ENCODE data around the gene ADGRB3. TPM values are rescaled to one million over a fixed set of nuclear protein-coding genes. Genes with fewer than 3 reads are reported as not detected.

Gene ADGRB3
- total and polyA plus RNA-seq, 10 of the 15 experiments (the other 5 are each of a cell fraction or from before 2014, with no cell fraction given): 0.03 to 0.06 TPM; not detected in 8

DNA sequence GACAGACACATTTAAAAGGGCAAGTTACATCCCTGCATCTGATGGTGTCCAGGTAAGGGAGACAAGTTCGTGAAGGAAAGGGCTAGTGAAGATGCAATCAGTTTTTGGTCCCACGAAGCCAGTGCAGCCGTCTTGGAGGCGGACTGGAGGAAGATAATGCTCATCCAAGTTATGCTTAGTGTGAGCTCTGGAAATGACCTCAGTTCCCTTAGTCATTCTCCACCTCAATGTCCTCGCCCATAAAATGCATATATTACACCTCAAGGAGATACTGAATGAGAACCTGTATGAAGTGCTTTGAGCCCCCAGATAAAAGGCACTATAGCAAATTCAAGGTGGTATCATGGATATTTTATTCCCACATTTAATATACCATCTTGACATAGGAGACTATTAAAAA is 358.8 kb downstream of the ADGRB3 start:
- RAD21 ChIA-PET (ENCODE audit: unreplicated experiment): no interaction called here
- DNase-seq (ENCODE audit: low read depth, low spot score): no peak
- SMC1A ChIA-PET (ENCODE audit: uncharacterized antibody, unreplicated experiment): no interaction called here
- Histone ChIP-seq H3K79me2 (ENCODE audit: control insufficient read depth, insufficient read depth, low read length) (no peaks in the 10 kb centered on the region), H3K9ac (ENCODE audit: control insufficient read depth, insufficient read depth, low read length) (no peak overlapping the region), H3K4me2 (ENCODE audit: control insufficient read depth, insufficient read depth) (no peak overlapping the region), H3K36me3 (ENCODE audit: control insufficient read depth in 2 of 2, insufficient read depth in 2 of 2, low read length in 1 of 2) (no peaks in the 10 kb centered on the region), H3K27ac (ENCODE audit: control insufficient read depth, insufficient read depth) (no peak overlapping the region), H3K4me3 (no peak overlapping the region), H2AFZ (ENCODE audit: control insufficient read depth, low read depth, low read length) (no peak overlapping the region), H3K27me3 (replicated peaks in 1 of 2; ENCODE audit: control insufficient read depth in 2 of 2, insufficient read depth in 2 of 2, low read length in 1 of 2) (no peaks in the 10 kb centered on the region), H4K20me1 (ENCODE audit: control insufficient read depth, insufficient read depth) (no peaks in the 10 kb centered on the region), H3K9me3 (replicated peaks; ENCODE audit: control insufficient read depth, insufficient read depth, low read length) (no peaks in the 10 kb centered on the region), H3K4me1 (ENCODE audit: control insufficient read depth, insufficient read depth, low read length) (no peaks in the 10 kb centered on the region)
- 2% methylated on average over 5 of the region's 5 CpGs for WGBS (ENCODE audit: insufficient coverage, insufficient replicate concordance, low lambda C conversion rate, missing lambda C conversion rate)
- no TSS peak for BruUV-seq (replicated peaks)
- no peak for FAIRE-seq
- in situ Hi-C loops (cut with MboI): no loop called here
- CTCF ChIA-PET: no interaction called here
- TF ChIP-seq SMARCA5 (IDR thresholded peaks at IDR 0.05) (no peak), SMAD5 (IDR thresholded peaks at IDR 0.05; ENCODE audit: low read depth) (no peak), RELA (IDR thresholded peaks at IDR 0.05; ENCODE audit: borderline replicate concordance, partially characterized antibody) (no peak), POLR2AphosphoS5 (IDR thresholded peaks at IDR 0.05; ENCODE audit: low read length) (no peak), NR2F1 (conservative IDR thresholded peaks at IDR 0.05) (no peak), STAT3 (IDR thresholded peaks at IDR 0.05; ENCODE audit: low read depth, low read length) (no peak), SUPT20H (IDR thresholded peaks at IDR 0.05; ENCODE audit: borderline replicate concordance, control insufficient read depth, low read depth, low read length) (no peak)
- no peak for ATAC-seq
- POLR2A ChIA-PET: no interaction called here
- intact Hi-C loops (cut with micrococcal nuclease; ENCODE audit: unreplicated experiment): no loop called here

DNA sequence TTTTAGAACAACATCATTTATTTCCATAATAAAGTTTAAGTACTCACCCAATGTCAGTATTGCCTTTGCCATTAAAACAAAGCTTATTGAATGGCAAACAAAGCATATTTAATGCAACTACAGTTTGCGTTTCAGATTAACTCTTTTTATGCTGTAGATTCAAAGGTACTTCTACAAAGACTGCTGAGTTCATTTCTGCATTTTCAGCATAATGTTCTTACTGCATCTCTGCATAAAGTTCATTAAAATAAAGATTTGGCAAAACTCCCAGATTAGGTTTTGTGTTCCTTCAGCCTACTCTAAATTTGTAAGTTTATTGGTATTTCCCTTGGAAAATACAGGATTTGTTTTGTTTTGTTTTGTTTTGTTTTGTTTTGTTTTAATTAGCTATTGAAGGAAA is 359.4 kb downstream of the ADGRB3 start:
- no peak overlapping the region for H3K9ac ChIP-seq (ENCODE audit: control insufficient read depth, insufficient read depth, low read length)
- no peaks in the 10 kb centered on the region for H3K27me3 ChIP-seq (replicated peaks in 1 of 2; ENCODE audit: control insufficient read depth in 2 of 2, insufficient read depth in 2 of 2, low read length in 1 of 2)
- no peak overlapping the region for H3K4me2 ChIP-seq (ENCODE audit: control insufficient read depth, insufficient read depth)
- ATAC-seq (no peak), FAIRE-seq (no peak), DNase-seq (ENCODE audit: low read depth, low spot score) (no peak)
- ChIA-PET POLR2A (no interaction called here), CTCF (no interaction called here), SMC1A (ENCODE audit: uncharacterized antibody, unreplicated experiment) (no interaction called here), RAD21 (ENCODE audit: unreplicated experiment) (no interaction called here)
- no peaks in the 10 kb centered on the region for H3K79me2 ChIP-seq (ENCODE audit: control insufficient read depth, insufficient read depth, low read length)
- H2AFZ ChIP-seq (ENCODE audit: control insufficient read depth, low read depth, low read length): no peak overlapping the region
- no peak overlapping the region for H3K4me3 ChIP-seq
- intact Hi-C loops (cut with micrococcal nuclease; ENCODE audit: unreplicated experiment) (no loop called here), in situ Hi-C loops (cut with MboI) (no loop called here)
- 4% methylated on average over 1 of the region's 1 CpG for WGBS (ENCODE audit: insufficient coverage, insufficient replicate concordance, low lambda C conversion rate, missing lambda C conversion rate)
- no peaks in the 10 kb centered on the region for H4K20me1 ChIP-seq (ENCODE audit: control insufficient read depth, insufficient read depth)
- no peak overlapping the region for H3K27ac ChIP-seq (ENCODE audit: control insufficient read depth, insufficient read depth)
- no peaks in the 10 kb centered on the region for H3K4me1 ChIP-seq (ENCODE audit: control insufficient read depth, insufficient read depth, low read length)
- H3K36me3 ChIP-seq (ENCODE audit: control insufficient read depth in 2 of 2, insufficient read depth in 2 of 2, low read length in 1 of 2): no peaks in the 10 kb centered on the region
- no TSS peak for BruUV-seq (replicated peaks)
- H3K9me3 ChIP-seq (replicated peaks; ENCODE audit: control insufficient read depth, insufficient read depth, low read length): no peaks in the 10 kb centered on the region
- no peak for TF ChIP-seq ZNF622 (IDR thresholded peaks at IDR 0.05)
- no peak for TF ChIP-seq TCF12 (IDR thresholded peaks at IDR 0.05; ENCODE audit: low read depth, low read length)
- TF ChIP-seq RAD21 (IDR thresholded peaks at IDR 0.05; ENCODE audit: insufficient read depth, low read depth, low read length): no peak
- TF ChIP-seq BHLHE40 (IDR thresholded peaks at IDR 0.05; ENCODE audit: borderline replicate concordance in 1 of 2, low read depth in 2 of 2, low read length in 1 of 2): no peak
- TF ChIP-seq, protein P1, sequence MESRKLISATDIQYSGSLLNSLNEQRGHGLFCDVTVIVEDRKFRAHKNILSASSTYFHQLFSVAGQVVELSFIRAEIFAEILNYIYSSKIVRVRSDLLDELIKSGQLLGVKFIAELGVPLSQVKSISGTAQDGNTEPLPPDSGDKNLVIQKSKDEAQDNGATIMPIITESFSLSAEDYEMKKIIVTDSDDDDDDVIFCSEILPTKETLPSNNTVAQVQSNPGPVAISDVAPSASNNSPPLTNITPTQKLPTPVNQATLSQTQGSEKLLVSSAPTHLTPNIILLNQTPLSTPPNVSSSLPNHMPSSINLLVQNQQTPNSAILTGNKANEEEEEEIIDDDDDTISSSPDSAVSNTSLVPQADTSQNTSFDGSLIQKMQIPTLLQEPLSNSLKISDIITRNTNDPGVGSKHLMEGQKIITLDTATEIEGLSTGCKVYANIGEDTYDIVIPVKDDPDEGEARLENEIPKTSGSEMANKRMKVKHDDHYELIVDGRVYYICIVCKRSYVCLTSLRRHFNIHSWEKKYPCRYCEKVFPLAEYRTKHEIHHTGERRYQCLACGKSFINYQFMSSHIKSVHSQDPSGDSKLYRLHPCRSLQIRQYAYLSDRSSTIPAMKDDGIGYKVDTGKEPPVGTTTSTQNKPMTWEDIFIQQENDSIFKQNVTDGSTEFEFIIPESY (IDR thresholded peaks at IDR 0.05): no peak
- TF ChIP-seq, protein P2, sequence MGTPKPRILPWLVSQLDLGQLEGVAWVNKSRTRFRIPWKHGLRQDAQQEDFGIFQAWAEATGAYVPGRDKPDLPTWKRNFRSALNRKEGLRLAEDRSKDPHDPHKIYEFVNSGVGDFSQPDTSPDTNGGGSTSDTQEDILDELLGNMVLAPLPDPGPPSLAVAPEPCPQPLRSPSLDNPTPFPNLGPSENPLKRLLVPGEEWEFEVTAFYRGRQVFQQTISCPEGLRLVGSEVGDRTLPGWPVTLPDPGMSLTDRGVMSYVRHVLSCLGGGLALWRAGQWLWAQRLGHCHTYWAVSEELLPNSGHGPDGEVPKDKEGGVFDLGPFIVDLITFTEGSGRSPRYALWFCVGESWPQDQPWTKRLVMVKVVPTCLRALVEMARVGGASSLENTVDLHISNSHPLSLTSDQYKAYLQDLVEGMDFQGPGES (IDR thresholded peaks at IDR 0.05): no peak
- TF ChIP-seq, protein P3, sequence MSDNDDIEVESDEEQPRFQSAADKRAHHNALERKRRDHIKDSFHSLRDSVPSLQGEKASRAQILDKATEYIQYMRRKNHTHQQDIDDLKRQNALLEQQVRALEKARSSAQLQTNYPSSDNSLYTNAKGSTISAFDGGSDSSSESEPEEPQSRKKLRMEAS (IDR thresholded peaks at IDR 0.05; ENCODE audit: low read depth, low read length): no peak
- TF ChIP-seq EZH2 (IDR thresholded peaks at IDR 0.05; ENCODE audit: borderline replicate concordance, control insufficient read depth, low read depth, low read length): no peak
